ENCODE measurements around the gene NECTIN1. TPM values are rescaled to one million over a fixed set of nuclear protein-coding genes. Genes with fewer than 3 reads are reported as not detected.

NECTIN1 gene
- total and polyA plus RNA-seq, 2 donors (not counting 3 experiments of a cell fraction or from before 2014, with no cell fraction given), result 10.8 to 23.6 TPM

DNA sequence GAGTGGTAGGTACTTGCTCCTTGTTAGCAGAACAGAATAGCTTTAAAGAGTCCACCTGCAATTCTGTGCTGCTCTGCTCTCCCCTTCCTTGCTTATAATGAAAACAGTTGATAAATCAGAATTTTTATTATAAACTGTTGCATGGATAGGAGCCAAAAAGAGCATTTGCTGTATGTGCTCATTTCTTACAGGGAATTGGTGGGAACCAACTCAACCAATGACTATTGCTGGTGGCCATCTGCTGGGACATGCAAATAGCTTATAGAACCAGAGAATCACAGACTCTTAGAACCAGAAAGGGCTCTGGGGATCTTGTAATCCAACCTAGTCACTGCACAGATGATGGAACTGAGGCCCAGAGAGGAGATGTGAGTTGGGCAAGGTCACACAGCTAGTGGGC lies 43.1 kb upstream of the NECTIN1 start:
- Histone ChIP-seq H3K27ac (ENCODE audit: insufficient read depth, low read depth, low read length) (no peak overlapping the region), H3K4me2 (ENCODE audit: insufficient read depth, low read length) (no peak overlapping the region), H3K9me3 (replicated peaks; ENCODE audit: control insufficient read depth, insufficient read depth, low read length) (no peaks in the 10 kb centered on the region), H3K36me3 (ENCODE audit: control insufficient read depth in 2 of 2, extremely low read depth in 1 of 2, insufficient read depth in 2 of 2, low read length in 2 of 2) (no peaks in the 10 kb centered on the region), H3K79me2 (ENCODE audit: control insufficient read depth, insufficient read depth, low read length) (no peaks in the 10 kb centered on the region), H3K27me3 (ENCODE audit: control insufficient read depth in 2 of 2, insufficient read depth in 2 of 2, low read length in 2 of 2) (peaks cover 2% of the 10 kb centered on the region in 2 experiments), H3K4me3 (replicated peaks in 1 of 3; ENCODE audit: insufficient read depth in 1 of 3, low read depth in 1 of 3, low read length in 3 of 3) (no peak overlapping the region), H4K20me1 (replicated peaks; ENCODE audit: control insufficient read depth, extremely low read depth, insufficient read depth, low read length) (no peaks in the 10 kb centered on the region), H3K4me1 (ENCODE audit: control insufficient read depth, extremely low read depth, insufficient read depth, low read length) (no peaks in the 10 kb centered on the region), H2AFZ (ENCODE audit: low read depth, low read length) (no peak overlapping the region), H3K9me1 (replicated peaks; ENCODE audit: control insufficient read depth, extremely low read depth, insufficient read depth, low read length) (no peaks in the 10 kb centered on the region), H3K9ac (replicated peaks; ENCODE audit: extremely low read depth, insufficient read depth, low read length) (no peak overlapping the region)
- dilution Hi-C loops (cut with MboI; ENCODE audit: extremely low pct_ligation_motif_present, low sequenced_read_pairs), result no loop called here
- intact Hi-C loops (cut with micrococcal nuclease), result no loop called here
- TF ChIP-seq, protein P1, sequence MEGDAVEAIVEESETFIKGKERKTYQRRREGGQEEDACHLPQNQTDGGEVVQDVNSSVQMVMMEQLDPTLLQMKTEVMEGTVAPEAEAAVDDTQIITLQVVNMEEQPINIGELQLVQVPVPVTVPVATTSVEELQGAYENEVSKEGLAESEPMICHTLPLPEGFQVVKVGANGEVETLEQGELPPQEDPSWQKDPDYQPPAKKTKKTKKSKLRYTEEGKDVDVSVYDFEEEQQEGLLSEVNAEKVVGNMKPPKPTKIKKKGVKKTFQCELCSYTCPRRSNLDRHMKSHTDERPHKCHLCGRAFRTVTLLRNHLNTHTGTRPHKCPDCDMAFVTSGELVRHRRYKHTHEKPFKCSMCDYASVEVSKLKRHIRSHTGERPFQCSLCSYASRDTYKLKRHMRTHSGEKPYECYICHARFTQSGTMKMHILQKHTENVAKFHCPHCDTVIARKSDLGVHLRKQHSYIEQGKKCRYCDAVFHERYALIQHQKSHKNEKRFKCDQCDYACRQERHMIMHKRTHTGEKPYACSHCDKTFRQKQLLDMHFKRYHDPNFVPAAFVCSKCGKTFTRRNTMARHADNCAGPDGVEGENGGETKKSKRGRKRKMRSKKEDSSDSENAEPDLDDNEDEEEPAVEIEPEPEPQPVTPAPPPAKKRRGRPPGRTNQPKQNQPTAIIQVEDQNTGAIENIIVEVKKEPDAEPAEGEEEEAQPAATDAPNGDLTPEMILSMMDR (IDR thresholded peaks at IDR 0.05; ENCODE audit: extremely low read depth in 1 of 2, insufficient read depth in 1 of 2, low read depth in 1 of 2, low read length in 2 of 2), result no peak
- TF ChIP-seq POLR2A (IDR thresholded peaks at IDR 0.05; ENCODE audit: low read depth, low read length) (no peak), POLR2AphosphoS5 (IDR thresholded peaks at IDR 0.05; ENCODE audit: insufficient read depth, low read depth, low read length) (no peak), EZH2 (IDR thresholded peaks at IDR 0.05; ENCODE audit: borderline replicate concordance, low read depth, low read length, severe bottlenecking) (no peak), JUN (IDR thresholded peaks at IDR 0.05; ENCODE audit: borderline replicate concordance, insufficient read depth, insufficient read length, low read depth) (no peak), FOS (IDR thresholded peaks at IDR 0.05; ENCODE audit: borderline replicate concordance, insufficient read depth, low read length) (no peak), GATA2 (IDR thresholded peaks at IDR 0.05; ENCODE audit: insufficient read depth, insufficient read length, low read depth, low read length) (no peak), MYC (IDR thresholded peaks at IDR 0.05; ENCODE audit: low read depth, low read length) (no peak)
- TF ChIP-seq, protein P2, sequence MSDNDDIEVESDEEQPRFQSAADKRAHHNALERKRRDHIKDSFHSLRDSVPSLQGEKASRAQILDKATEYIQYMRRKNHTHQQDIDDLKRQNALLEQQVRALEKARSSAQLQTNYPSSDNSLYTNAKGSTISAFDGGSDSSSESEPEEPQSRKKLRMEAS (IDR thresholded peaks at IDR 0.05; ENCODE audit: insufficient read depth, insufficient read length), result no peak
- ChIA-PET POLR2A (no interaction called here), CTCF (no interaction called here)
- no peak for FAIRE-seq
- DNase-seq (ENCODE audit: low read depth, low spot score), result no peak
- BruUV-seq (replicated peaks), result no TSS peak

Measured in endothelial cell of umbilical vein (primary cell).